Keratinocyte (primary cell): Measurements from ENCODE around the gene CILP2. TPM values are rescaled to one million over a fixed set of nuclear protein-coding genes. Genes with fewer than 3 reads are reported as not detected.
A peak's percentile ranks its signal among the peaks of the same experiment; 100 is the strongest.

Source experiments
- DNase-seq: peaks from one replicate; pipeline ENCODE4 v3.0.0-alpha.2; 2011; ENCODE audit warnings: low read depth, missing footprints, low spot score
- FAIRE-seq: peaks from 2 replicates; lab custom pipeline; 2011; peaks lifted over from hg19 to GRCh38; lab: Jason Lieb, UNC
- H2AFZ ChIP-seq: 2 replicates; pipeline ENCODE4 v1.6.0; 2012; ENCODE audit warnings: low read length, control low read depth, inconsistent platforms; ENCODE audit not compliant: control insufficient read depth
- H3K27ac ChIP-seq: 2 replicates; pipeline ENCODE4 v1.5.1; 2011; ENCODE audit warnings: low read length; ENCODE audit not compliant: control insufficient read depth, insufficient read depth
- H3K27me3 ChIP-seq: 3 replicates; pipeline ENCODE4 v1.6.0; 2011; ENCODE audit warnings: low read length; ENCODE audit not compliant: control insufficient read depth, insufficient read depth; ENCODE audit errors: extremely low read depth
- H3K36me3 ChIP-seq, 2 experiments: 2 replicates in 1 of 2; 3 replicates in 1 of 2; pipeline ENCODE4 v1.5.1; 2011; ENCODE audit warnings: low read length in 2 of 2, mild to moderate bottlenecking in 1 of 2; ENCODE audit not compliant: control insufficient read depth in 2 of 2, insufficient read depth in 2 of 2; ENCODE audit errors: extremely low read depth in 1 of 2
- H3K4me1 ChIP-seq: 3 replicates; pipeline ENCODE4 v1.5.1; 2011; ENCODE audit warnings: low read length; ENCODE audit not compliant: control insufficient read depth, insufficient read depth; ENCODE audit errors: extremely low read depth
- H3K4me2 ChIP-seq: 3 replicates; pipeline ENCODE4 v1.6.0; 2011; ENCODE audit warnings: low read depth, low read length; ENCODE audit not compliant: control insufficient read depth, insufficient read depth; ENCODE audit errors: extremely low read depth
- H3K4me3 ChIP-seq, 3 experiments: fragments of 200-600 bp in 1 of 3; sonication (generic) in 1 of 3; 2 replicates in 2 of 3; 3 replicates in 1 of 3; pipeline ENCODE4 v1.5.1; 2011 to 2016; ENCODE audit warnings: low read length in 3 of 3, mild to moderate bottlenecking in 3 of 3, control low read depth in 2 of 3, inconsistent platforms in 1 of 3, low read depth in 1 of 3, mixed read lengths in 1 of 3, mixed run types in 1 of 3, moderate library complexity in 1 of 3; ENCODE audit not compliant: control insufficient read depth in 2 of 3, insufficient read depth in 2 of 3; ENCODE audit errors: extremely low read depth in 1 of 3
- H3K79me2 ChIP-seq: 2 replicates; pipeline ENCODE4 v1.6.0; 2012; ENCODE audit warnings: low read length; ENCODE audit not compliant: control insufficient read depth, insufficient read depth
- H3K9ac ChIP-seq: 3 replicates; pipeline ENCODE4 v1.6.0; 2011; ENCODE audit warnings: low read length; ENCODE audit not compliant: control insufficient read depth, insufficient read depth; ENCODE audit errors: extremely low read depth
- H3K9me1 ChIP-seq: 3 replicates; pipeline ENCODE4 v1.6.0; 2011; ENCODE audit warnings: low read length; ENCODE audit not compliant: control insufficient read depth, insufficient read depth; ENCODE audit errors: extremely low read depth
- H3K9me3 ChIP-seq: 2 replicates; pipeline ENCODE4 v1.5.1; 2012; ENCODE audit warnings: low read depth, low read length; ENCODE audit not compliant: control insufficient read depth
- H4K20me1 ChIP-seq: 3 replicates; pipeline ENCODE4 v1.6.0; 2011; ENCODE audit warnings: low read length; ENCODE audit not compliant: control insufficient read depth, insufficient read depth; ENCODE audit errors: extremely low read depth
- CTCF ChIP-seq, 3 experiments: IDR thresholded peaks in 1 of 3; conservative IDR thresholded peaks in 1 of 3; optimal IDR thresholded peaks in 1 of 3; 2 replicates in 2 of 3; 3 replicates in 1 of 3; pipeline versions ENCODE3 to v1.5.1; 2011; ENCODE audit warnings: low read length in 3 of 3, mild to moderate bottlenecking in 3 of 3, moderate library complexity in 2 of 3, control low read depth in 1 of 3, inconsistent platforms in 1 of 3; ENCODE audit not compliant: insufficient read depth in 2 of 3; ENCODE audit errors: extremely low read depth in 1 of 3
- EZH2 ChIP-seq: IDR thresholded peaks from one replicate; pipeline ENCODE4 v1.6.1; 2012; ENCODE audit warnings: inconsistent platforms, mild to moderate bottlenecking, low read length, moderate library complexity
- dilution Hi-C: fragments of 300-500 bp; cut with MboI; formaldehyde crosslinking; loops from one replicate; pipeline ENCODE4 v1.7.0; 2020; ENCODE audit warnings: low sequenced_read_pairs; ENCODE audit not compliant: extremely low pct_ligation_motif_present
- polyA plus RNA-seq, 5 experiments: library from polyadenylated mRNA; depleted of rRNA in 3 of 5; stranded (reverse) in 3 of 5; stranded (forward) in 1 of 5; unstranded in 1 of 5; fragments of >200 nt; gene quantifications; 1 replicate in 1 of 5; 2 replicates in 3 of 5; 3 replicates in 1 of 5; pipeline versions ENCODE4 v1.2.1 to v1.2.3, GENCODE V29; 2011 to 2012; ENCODE audit warnings: missing spikeins in 2 of 5, low read depth in 1 of 5, low replicate concordance in 1 of 5

Gene CILP2
- polyA plus RNA-seq, 1 donor (not counting 4 experiments of a cell fraction or from before 2014, with no cell fraction given) = 0.07 TPM

GRCh38 chr19:19553670-19554069 lies 15.6 kb downstream of the CILP2 start:
- DNase-seq (no peak), FAIRE-seq (no peak)
- Histone ChIP-seq H3K79me2 (no peaks in the 10 kb centered on the region), H3K9me3 (no peaks in the 10 kb centered on the region), H3K27ac (no peak overlapping the region), H4K20me1 (no peaks in the 10 kb centered on the region), H3K4me2 (no peak overlapping the region), H3K4me1 (no peaks in the 10 kb centered on the region), H3K9me1 (no peaks in the 10 kb centered on the region), H3K36me3 (no peaks in the 10 kb centered on the region), H3K4me3 (no peak overlapping the region), H3K9ac (no peak overlapping the region), H3K27me3 (peaks cover 17% of the 10 kb centered on the region), H2AFZ (no peak overlapping the region)
- TF ChIP-seq EZH2 = no peak
- TF ChIP-seq CTCF (optimal IDR thresholded peaks at IDR 0.05 in 1 of 3, IDR thresholded peaks at IDR 0.05 in 1 of 3, conservative IDR thresholded peaks at IDR 0.05 in 1 of 3; ENCODE audit: extremely low read depth in 1 of 3, insufficient read depth in 2 of 3, low read length in 3 of 3) = no peak
- dilution Hi-C loops = no loop called here

GRCh38 chr19:19554074-19555023 lies 16.3 kb downstream of the CILP2 start:
- no peak overlapping the region for H3K4me2 ChIP-seq
- H3K9me3 ChIP-seq = no peaks in the 10 kb centered on the region
- H4K20me1 ChIP-seq = no peaks in the 10 kb centered on the region
- H3K4me3 ChIP-seq = no peak overlapping the region
- peaks cover 10% of the 10 kb centered on the region for H3K27me3 ChIP-seq
- no peaks in the 10 kb centered on the region for H3K9me1 ChIP-seq
- TF ChIP-seq EZH2 (no peak), CTCF (optimal IDR thresholded peaks at IDR 0.05 in 1 of 3, IDR thresholded peaks at IDR 0.05 in 1 of 3, conservative IDR thresholded peaks at IDR 0.05 in 1 of 3; ENCODE audit: extremely low read depth in 1 of 3, insufficient read depth in 2 of 3, low read length in 3 of 3) (peak; percentile 71 to 88 (median 79))
- no peaks in the 10 kb centered on the region for H3K4me1 ChIP-seq
- DNase-seq (no peak), FAIRE-seq (no peak)
- H3K9ac ChIP-seq = no peak overlapping the region
- no peaks in the 10 kb centered on the region for H3K36me3 ChIP-seq
- no peak overlapping the region for H2AFZ ChIP-seq
- no peak overlapping the region for H3K27ac ChIP-seq
- dilution Hi-C loops = no loop called here
- no peaks in the 10 kb centered on the region for H3K79me2 ChIP-seq
